ENCODE measurements around the gene PLA2G3. TPM values are rescaled to one million over a fixed set of nuclear protein-coding genes. Genes with fewer than 3 reads are reported as not detected.
A peak's percentile ranks its signal among the peaks of the same experiment; 100 is the strongest.

The PLA2G3 gene, protein sequence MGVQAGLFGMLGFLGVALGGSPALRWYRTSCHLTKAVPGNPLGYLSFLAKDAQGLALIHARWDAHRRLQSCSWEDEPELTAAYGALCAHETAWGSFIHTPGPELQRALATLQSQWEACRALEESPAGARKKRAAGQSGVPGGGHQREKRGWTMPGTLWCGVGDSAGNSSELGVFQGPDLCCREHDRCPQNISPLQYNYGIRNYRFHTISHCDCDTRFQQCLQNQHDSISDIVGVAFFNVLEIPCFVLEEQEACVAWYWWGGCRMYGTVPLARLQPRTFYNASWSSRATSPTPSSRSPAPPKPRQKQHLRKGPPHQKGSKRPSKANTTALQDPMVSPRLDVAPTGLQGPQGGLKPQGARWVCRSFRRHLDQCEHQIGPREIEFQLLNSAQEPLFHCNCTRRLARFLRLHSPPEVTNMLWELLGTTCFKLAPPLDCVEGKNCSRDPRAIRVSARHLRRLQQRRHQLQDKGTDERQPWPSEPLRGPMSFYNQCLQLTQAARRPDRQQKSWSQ
- 0.01 TPM for polyA plus RNA-seq
- long read RNA-seq, donor 1 = 0 reads
- long read RNA-seq, donor 2 = 0 reads
- long read RNA-seq, donor 3 = 0 reads
- long read RNA-seq, donor 4 = 0 reads
- long read RNA-seq, donor 5 = 0 reads
- long read RNA-seq, donor 6 = 0 reads
- long read RNA-seq, donor 7 = 0 reads
- long read RNA-seq, donor 8 = 0 reads
- long read RNA-seq, donor 9 = 0 reads
- long read RNA-seq, donor 10 = 0 reads
- long read RNA-seq, donor 11 = 0 reads

DNA sequence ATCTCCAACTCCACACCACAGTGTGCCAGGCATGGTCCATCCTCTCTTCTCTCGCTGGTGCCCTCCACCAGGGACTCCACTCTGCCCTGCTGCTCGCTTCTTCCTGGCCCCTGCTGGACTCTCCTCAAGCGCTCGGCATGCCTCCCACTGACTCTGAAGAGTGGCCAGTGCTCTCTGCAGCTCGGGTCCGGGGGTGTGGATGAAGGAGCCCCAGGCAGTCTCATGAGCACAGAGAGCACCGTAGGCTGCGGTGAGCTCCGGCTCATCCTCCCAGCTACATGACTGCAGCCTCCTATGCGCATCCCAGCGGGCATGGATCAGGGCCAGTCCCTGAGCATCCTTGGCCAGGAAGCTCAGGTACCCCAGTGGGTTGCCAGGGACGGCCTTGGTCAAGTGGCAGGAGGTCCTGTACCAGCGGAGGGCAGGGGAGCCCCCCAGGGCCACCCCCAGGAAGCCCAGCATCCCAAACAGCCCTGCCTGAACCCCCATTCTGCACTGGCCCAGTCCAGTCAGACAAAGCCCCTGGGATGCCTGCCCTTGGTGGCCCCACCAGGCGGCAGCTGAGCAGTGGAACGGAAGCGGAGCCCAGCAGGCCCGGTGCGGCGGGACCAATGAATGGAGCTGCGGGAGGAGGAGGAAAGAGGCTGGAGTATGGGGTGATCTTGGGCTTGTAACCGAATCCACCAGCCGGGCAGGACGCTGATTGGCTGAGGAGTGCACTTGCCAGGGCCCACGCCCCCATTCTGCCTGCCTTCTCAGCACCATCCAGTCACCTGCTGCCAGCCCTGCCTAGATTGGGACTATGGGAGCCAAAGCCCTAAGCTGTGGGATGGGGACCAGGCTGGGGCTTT, at the start of gene PLA2G3:
Gene PLA2G3, minus strand, starts transcription at position 643 of the 851 bp plus-strand sequence. Its CDS starts 154 bp downstream, at position 489.
- Histone ChIP-seq H3K27ac (ENCODE audit: low read length) (no peak within 1 kb of the TSS), H3K9me3 (ENCODE audit: control insufficient read depth, low read depth, low read length) (peaks cover 2% of the 10 kb centered on the region), H3K36me3 (ENCODE audit: control insufficient read depth, insufficient read depth, low read length) (no peaks in the 10 kb centered on the region), H3K27me3 (ENCODE audit: control insufficient read depth, insufficient read depth, low read length) (peaks cover 21% of the 10 kb centered on the region), H3K4me3 (ENCODE audit: low read length) (no peak within 1 kb of the TSS), H3K4me1 (ENCODE audit: control insufficient read depth, insufficient read depth, low read length) (no peaks in the 10 kb centered on the region)
- no CpG with 5 or more reads among the region's 24 CpGs for WGBS (ENCODE audit: insufficient coverage, low lambda C conversion rate)
- DNase-seq = no peak

DNA sequence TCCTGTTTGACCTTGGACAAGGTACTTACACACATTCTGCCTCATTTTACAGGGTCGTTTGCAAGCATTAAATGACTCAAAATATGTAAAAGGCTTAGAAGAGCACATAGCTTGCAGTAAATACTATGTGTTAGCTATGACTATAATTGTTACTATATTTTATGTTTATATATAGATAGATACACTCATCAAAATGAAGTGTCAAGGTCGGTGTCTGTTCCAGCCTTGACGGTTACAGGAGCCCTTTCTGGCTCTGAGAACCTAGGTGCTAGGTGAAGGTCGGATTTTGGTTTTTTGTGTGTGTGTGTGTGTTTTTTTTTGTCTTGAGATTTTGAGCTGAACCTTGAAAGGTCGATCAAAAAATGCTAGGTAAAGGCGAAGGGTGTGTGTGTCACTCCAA, 47.3 kb upstream of the PLA2G3 start:
- H3K4me3 ChIP-seq (ENCODE audit: low read length) = no peak overlapping the region
- WGBS (ENCODE audit: insufficient coverage, low lambda C conversion rate) = no CpG with 5 or more reads among the region's 6 CpGs
- peaks cover 37% of the 10 kb centered on the region for H3K36me3 ChIP-seq (ENCODE audit: control insufficient read depth, insufficient read depth, low read length)
- H3K27me3 ChIP-seq (ENCODE audit: control insufficient read depth, insufficient read depth, low read length) = no peaks in the 10 kb centered on the region
- no peak for DNase-seq
- H3K27ac ChIP-seq (ENCODE audit: low read length) = no peak overlapping the region
- H3K9me3 ChIP-seq (ENCODE audit: control insufficient read depth, low read depth, low read length) = peaks cover 10% of the 10 kb centered on the region
- H3K4me1 ChIP-seq (ENCODE audit: control insufficient read depth, insufficient read depth, low read length) = no peaks in the 10 kb centered on the region

DNA sequence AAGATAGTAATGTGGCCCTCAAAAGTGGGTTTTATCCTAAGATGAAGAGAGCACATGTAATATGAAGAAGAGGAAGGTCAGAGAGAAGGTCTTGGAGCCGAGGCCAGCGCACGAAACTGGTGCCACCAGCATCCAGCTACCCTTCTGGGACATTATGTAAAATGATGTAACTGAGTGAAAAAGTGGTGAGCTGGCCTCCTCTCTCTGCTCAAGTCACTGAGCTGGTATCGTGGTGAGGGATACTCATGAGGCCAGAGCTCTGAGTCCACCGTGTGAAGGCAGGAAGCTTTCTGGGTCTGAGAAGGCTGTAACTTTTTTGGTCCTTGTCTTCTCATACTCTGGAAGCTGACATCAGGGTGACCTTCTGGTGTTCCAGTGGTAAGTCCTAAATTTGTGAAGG, 44.7 kb upstream of the PLA2G3 start:
- Histone ChIP-seq H3K9me3 (ENCODE audit: control insufficient read depth, low read depth, low read length) (peaks cover 10% of the 10 kb centered on the region), H3K36me3 (ENCODE audit: control insufficient read depth, insufficient read depth, low read length) (peaks cover 32% of the 10 kb centered on the region), H3K27me3 (ENCODE audit: control insufficient read depth, insufficient read depth, low read length) (no peaks in the 10 kb centered on the region), H3K4me1 (ENCODE audit: control insufficient read depth, insufficient read depth, low read length) (no peaks in the 10 kb centered on the region), H3K4me3 (ENCODE audit: low read length) (no peak overlapping the region), H3K27ac (ENCODE audit: low read length) (no peak overlapping the region)
- no CpG with 5 or more reads among the region's 5 CpGs for WGBS (ENCODE audit: insufficient coverage, low lambda C conversion rate)
- DNase-seq = no peak

DNA sequence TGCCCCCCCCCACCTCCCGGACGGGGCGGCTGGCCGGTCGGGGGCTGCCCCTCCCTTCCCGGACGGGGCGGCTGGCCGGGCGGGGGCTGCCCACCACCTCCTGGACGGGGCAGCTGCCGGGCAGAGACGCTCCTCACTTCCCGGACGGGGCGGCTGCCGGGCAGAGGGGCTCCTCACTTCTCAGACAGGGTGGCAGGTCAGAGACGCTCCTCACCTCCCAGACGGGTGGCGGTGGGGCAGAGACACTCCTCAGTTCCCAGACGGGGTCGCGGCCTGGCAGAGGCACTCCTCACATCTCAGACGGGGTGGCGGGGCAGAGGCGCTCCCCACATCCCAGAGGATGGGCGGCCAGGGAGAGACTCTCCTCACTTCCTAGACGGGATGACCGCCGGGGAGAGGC, 43.7 kb upstream of the PLA2G3 start:
- Histone ChIP-seq H3K36me3 (ENCODE audit: control insufficient read depth, insufficient read depth, low read length) (peaks cover 41% of the 10 kb centered on the region), H3K27ac (ENCODE audit: low read length) (no peak overlapping the region), H3K4me1 (ENCODE audit: control insufficient read depth, insufficient read depth, low read length) (peaks cover under 1% of the 10 kb centered on the region), H3K9me3 (ENCODE audit: control insufficient read depth, low read depth, low read length) (peaks cover 10% of the 10 kb centered on the region), H3K27me3 (ENCODE audit: control insufficient read depth, insufficient read depth, low read length) (no peaks in the 10 kb centered on the region), H3K4me3 (ENCODE audit: low read length) (no peak overlapping the region)
- DNase-seq = no peak
- no CpG with 5 or more reads among the region's 30 CpGs for WGBS (ENCODE audit: insufficient coverage, low lambda C conversion rate)

GRCh38 chr22:31179345-31179744, 39.0 kb upstream of the PLA2G3 start:
- H3K9me3 ChIP-seq (ENCODE audit: control insufficient read depth, low read depth, low read length) = peaks cover 4% of the 10 kb centered on the region
- H3K27ac ChIP-seq (ENCODE audit: low read length) = no peak overlapping the region
- WGBS (ENCODE audit: insufficient coverage, low lambda C conversion rate) = no CpG with 5 or more reads among the region's 1 CpG
- H3K4me3 ChIP-seq (ENCODE audit: low read length) = no peak overlapping the region
- DNase-seq = peak in 1 of 2 donors; percentile 42
- H3K4me1 ChIP-seq (ENCODE audit: control insufficient read depth, insufficient read depth, low read length) = peaks cover 8% of the 10 kb centered on the region
- peaks cover 30% of the 10 kb centered on the region for H3K36me3 ChIP-seq (ENCODE audit: control insufficient read depth, insufficient read depth, low read length)
- H3K27me3 ChIP-seq (ENCODE audit: control insufficient read depth, insufficient read depth, low read length) = no peaks in the 10 kb centered on the region

- H3K36me3 ChIP-seq (ENCODE audit: control insufficient read depth, insufficient read depth, low read length) = peaks cover 32% of the 10 kb centered on the region
- no peak overlapping the region for H3K27ac ChIP-seq (ENCODE audit: low read length)
- H3K4me1 ChIP-seq (ENCODE audit: control insufficient read depth, insufficient read depth, low read length) = peaks cover 8% of the 10 kb centered on the region
- no peaks in the 10 kb centered on the region for H3K27me3 ChIP-seq (ENCODE audit: control insufficient read depth, insufficient read depth, low read length)
- H3K4me3 ChIP-seq (ENCODE audit: low read length) = no peak overlapping the region
- WGBS (ENCODE audit: insufficient coverage, low lambda C conversion rate) = no CpG with 5 or more reads among the region's 2 CpGs
- no peak for DNase-seq
- no peaks in the 10 kb centered on the region for H3K9me3 ChIP-seq (ENCODE audit: control insufficient read depth, low read depth, low read length)
Measured at GRCh38 chr22:31178859-31179258, 38.6 kb upstream of the PLA2G3 start.

DNA sequence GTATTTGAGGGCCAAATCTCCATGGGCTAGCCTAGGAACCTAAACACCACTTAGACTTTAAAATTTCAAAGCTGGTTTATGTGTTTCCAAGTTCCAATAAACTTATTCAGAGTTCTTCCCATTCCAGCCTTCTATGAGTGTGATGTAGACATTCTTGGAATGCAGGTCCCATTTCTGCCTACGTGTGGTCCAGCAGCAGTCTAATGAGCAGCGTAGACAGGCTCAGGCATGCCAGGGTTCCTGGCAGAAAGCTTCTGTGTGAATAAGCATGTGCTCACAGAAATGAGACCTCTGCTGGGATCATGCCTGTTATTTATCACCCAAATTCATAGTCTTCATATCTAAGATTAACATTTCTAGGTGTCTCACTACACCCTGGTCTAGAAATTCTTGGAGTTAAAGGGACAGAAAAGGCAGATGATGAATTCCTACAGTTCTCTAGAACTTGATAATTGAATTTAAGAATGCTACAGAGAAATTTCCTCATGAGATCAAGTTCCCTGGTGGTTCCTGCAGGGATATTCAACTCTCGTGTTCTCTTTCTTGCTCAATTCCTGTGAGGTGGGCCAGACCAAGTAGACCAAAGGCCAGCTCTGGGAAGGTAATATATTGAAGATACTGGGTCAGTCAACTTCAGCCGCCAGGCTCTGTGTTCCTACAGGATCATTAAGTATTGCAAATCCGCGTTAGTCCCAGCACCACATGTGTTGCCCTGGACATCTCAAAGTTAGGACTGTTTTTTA, 37.3 kb upstream of the PLA2G3 start:
- peak; percentile 35 to 36 for DNase-seq
- H3K27me3 ChIP-seq (ENCODE audit: control insufficient read depth, insufficient read depth, low read length) = no peaks in the 10 kb centered on the region
- peak overlapping the region; percentile 20 for H3K27ac ChIP-seq (ENCODE audit: low read length)
- H3K4me1 ChIP-seq (ENCODE audit: control insufficient read depth, insufficient read depth, low read length) = peaks cover 8% of the 10 kb centered on the region
- H3K4me3 ChIP-seq (ENCODE audit: low read length) = no peak overlapping the region
- peaks cover 35% of the 10 kb centered on the region for H3K36me3 ChIP-seq (ENCODE audit: control insufficient read depth, insufficient read depth, low read length)
- no peaks in the 10 kb centered on the region for H3K9me3 ChIP-seq (ENCODE audit: control insufficient read depth, low read depth, low read length)
- no CpG with 5 or more reads among the region's 6 CpGs for WGBS (ENCODE audit: insufficient coverage, low lambda C conversion rate)

GRCh38 chr22:31176923-31177322, 36.6 kb upstream of the PLA2G3 start:
- no peak overlapping the region for H3K4me3 ChIP-seq (ENCODE audit: low read length)
- no peaks in the 10 kb centered on the region for H3K27me3 ChIP-seq (ENCODE audit: control insufficient read depth, insufficient read depth, low read length)
- peaks cover 30% of the 10 kb centered on the region for H3K36me3 ChIP-seq (ENCODE audit: control insufficient read depth, insufficient read depth, low read length)
- H3K27ac ChIP-seq (ENCODE audit: low read length) = peak overlapping the region; percentile 20
- H3K9me3 ChIP-seq (ENCODE audit: control insufficient read depth, low read depth, low read length) = no peaks in the 10 kb centered on the region
- no peak for DNase-seq
- H3K4me1 ChIP-seq (ENCODE audit: control insufficient read depth, insufficient read depth, low read length) = peaks cover 8% of the 10 kb centered on the region
- whole genome bisulfite sequencing (ENCODE audit: insufficient coverage, low lambda C conversion rate) = no CpG with 5 or more reads among the region's 1 CpG

GRCh38 chr22:31173386-31174145, 33.3 kb upstream of the PLA2G3 start:
- DNase-seq = no peak
- no peaks in the 10 kb centered on the region for H3K27me3 ChIP-seq (ENCODE audit: control insufficient read depth, insufficient read depth, low read length)
- no peaks in the 10 kb centered on the region for H3K9me3 ChIP-seq (ENCODE audit: control insufficient read depth, low read depth, low read length)
- peaks cover 5% of the 10 kb centered on the region for H3K4me1 ChIP-seq (ENCODE audit: control insufficient read depth, insufficient read depth, low read length)
- H3K27ac ChIP-seq (ENCODE audit: low read length) = no peak overlapping the region
- no peak overlapping the region for H3K4me3 ChIP-seq (ENCODE audit: low read length)
- peaks cover 19% of the 10 kb centered on the region for H3K36me3 ChIP-seq (ENCODE audit: control insufficient read depth, insufficient read depth, low read length)
- WGBS (ENCODE audit: insufficient coverage, low lambda C conversion rate) = 100% methylated on average over 1 of the region's 5 CpGs

All from large intestine (tissue), 12 donors.